Fibroblast of gingiva (primary cell): ENCODE results near the gene ABCA1.
"Not testable (repeated sequence)": the region's sequence is repeated elsewhere in the genome, so short reads cannot be mapped to it uniquely, and the experiment has no call there.

Experiments used
- DNase-seq: peaks from one replicate; pipeline ENCODE4 v3.0.0-alpha.2; 2011; ENCODE audit warnings: low read depth

ABCA1 gene

DNA sequence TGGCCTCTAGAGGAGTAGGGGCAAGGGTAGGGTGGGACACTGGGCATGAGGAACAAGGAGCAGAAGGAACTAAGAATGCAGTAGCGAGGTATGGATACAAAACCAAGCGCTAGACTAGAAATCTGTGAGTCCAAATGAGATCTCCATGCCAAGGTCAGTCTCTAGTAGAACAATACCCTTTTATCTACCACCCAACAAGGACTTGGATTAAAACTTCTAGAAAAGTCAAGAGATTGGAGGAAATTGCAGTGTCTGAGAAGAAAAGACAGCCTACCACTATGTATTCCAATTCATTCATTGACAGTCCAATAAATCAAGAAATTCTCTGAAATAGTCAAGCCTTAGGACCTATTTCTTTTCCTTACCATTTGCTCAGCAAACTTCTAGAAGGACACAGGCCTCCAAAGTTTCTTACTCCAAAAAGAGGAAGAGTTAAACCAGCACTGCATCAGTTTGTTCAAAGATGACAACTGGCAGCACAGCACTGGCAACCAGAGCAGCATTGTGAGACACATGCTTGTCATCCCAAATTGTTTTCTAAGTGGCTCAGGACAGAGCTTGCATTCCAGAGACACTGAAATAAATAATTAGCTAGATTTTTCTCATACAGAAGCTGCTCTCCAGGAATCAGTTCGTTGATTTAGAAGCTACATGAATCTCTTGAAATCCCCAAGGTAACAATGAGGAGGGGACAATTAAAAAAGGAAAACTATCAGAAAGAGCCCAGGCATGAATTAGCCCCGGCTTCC lies 22.6 kb downstream of the ABCA1 start:
- no peak for DNase-seq

DNA sequence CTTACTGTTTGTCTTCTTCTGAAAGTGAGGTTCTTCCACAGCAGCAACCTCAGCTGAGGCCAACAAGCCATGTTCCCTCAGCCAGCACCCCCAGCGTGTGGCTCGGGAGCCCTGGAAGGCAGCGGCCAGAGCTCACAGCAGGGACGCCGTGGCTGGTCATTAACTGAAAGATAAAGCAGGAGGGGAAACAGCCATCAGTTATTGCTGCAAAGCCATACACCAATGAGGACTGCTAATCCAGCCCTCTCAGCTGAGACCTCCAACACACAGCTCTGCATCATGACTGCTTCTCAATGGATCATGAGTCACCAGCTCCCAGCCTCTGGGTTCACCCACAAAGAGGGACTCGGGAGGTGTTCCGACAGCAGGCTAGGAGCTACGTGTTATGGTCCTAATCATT lies 24.3 kb downstream of the ABCA1 start:
- DNase-seq = no peak

DNA sequence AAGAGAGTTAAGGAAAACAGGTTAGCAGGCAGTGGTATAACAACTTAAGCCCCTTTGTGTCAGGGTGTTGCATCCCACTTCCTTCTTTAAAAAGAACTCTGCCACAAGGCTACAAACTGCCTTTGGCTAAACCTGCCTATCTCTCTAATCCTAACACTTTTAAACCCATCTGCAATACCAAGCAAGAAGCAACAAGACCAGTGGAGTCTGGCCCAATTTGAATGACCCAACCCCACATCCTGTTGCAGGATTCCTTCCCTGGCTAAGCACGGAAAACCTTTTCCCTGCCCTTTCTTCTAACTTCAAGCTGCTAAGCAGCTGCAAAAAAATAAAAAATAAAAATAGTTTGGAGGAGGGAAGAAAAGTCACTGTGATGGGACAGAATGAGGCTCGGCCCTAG lies 27.1 kb downstream of the ABCA1 start:
- DNase-seq = no peak

DNA sequence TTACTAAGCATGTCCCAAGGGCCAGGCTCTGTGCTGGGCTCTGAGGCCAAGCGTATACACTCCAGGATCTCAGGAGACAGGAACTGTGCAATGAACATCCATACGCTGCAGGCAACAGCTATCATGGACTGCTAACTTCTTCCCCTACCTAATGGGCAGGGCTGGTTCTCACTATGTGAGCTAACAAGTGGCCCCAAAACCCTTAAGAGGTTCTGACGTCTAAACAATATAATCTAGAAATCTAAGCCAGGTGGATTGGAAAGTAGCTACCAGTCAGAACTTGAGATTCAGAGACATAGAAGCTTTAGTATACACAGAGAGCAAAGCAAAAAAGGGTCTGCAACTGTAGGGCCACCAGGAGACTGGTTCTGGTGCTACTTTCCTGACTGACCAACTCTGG lies 27.6 kb downstream of the ABCA1 start:
- DNase-seq = no peak

DNA sequence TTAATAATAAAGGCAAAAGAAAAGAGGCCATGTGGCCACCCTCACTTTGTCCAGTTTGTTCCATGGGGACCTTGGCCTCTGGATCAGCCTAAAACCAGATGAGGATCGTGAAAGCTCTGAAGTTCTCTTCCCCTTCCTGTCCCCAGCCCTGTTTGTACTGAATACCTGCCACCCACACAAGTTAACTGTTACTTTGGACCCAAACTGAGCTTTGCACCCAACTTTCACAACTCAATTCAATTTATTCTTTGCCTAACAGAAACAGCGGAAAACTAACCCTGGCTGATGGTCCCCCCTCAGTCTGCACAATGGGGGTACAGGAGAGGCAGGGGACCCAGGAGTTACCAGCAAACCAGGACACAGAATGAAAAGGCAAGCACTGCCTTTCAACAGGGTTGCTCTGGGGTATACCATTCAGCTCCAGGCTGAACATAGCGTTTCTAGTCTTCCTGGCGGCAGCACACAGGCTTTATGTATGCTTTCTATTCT lies 28.2 kb downstream of the ABCA1 start:
- DNase-seq = no peak

DNA sequence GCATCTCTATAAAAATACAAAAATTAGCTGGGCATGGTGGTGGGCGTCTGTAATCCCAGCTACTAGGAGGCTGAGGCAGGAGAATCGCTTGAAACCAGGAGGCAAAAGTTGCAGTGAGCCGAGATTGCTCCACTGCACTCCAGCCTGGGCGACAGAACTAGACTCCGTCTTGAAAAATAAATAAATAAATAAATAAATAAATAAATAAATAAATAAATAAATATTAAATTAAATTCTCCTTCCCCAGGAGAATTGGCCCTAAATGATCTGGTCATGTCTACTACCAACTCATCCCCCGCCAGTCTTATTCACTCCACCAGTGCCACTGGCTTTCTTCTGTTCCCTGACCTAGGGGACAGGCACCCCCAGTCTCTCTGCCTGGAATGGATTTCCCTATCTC lies 29.6 kb downstream of the ABCA1 start:
- not testable (repeated sequence) for DNase-seq

DNA sequence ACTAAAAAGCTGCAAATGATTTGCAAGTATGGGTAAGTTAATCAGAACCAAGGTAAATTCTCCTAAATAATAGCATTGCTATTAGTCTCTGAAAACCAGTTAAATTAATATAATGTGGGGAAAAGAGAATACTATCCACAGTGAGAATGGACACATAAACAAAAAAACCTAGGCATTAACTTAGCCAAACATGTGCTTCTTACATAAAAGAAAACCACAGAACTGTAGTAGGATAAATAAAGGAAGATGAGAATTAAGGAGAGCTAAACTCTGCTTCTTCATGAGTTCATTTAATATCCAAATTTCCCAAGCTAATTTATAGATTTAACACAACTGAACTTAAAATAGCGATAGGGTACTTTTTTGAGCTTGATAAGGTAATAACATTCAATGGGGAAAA lies 31.8 kb downstream of the ABCA1 start:
- DNase-seq = no peak

DNA sequence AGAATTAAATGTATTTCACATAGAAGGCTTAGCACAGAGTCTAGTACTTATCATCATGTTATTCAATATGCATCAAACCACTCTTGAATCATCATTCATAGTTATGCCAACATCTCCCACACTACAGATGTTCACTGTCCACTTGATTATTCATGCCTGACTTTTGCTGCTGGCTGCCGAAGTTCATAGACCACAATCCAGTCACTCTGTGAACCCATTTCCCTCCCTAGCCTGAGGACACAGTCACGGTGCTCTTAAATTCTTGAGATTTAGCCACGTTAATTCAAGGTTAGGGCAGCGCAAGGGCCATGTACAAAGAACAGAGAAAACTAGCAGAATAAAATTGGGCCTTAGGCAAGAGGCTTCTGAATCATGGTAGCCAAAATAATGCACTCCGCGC lies 32.4 kb downstream of the ABCA1 start:
- peak; percentile 65 for DNase-seq

DNA sequence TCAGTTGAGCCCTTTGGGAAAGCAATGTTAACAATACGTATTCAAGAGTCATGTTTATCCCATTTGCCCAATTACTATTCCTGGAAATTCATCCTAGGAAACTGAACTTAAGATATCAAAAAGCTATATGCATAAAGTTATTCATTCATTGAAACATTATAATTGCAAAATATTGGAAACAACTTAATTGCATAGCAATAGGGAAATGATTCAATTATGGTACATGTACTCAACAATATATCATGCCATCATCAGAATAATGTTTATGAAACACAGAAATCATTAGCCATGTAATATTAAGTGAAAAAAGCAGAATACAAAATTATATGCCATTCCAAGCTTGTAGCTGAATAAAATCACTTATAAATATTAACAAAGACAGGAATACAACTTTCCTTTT lies 35.3 kb downstream of the ABCA1 start:
- DNase-seq = no peak

DNA sequence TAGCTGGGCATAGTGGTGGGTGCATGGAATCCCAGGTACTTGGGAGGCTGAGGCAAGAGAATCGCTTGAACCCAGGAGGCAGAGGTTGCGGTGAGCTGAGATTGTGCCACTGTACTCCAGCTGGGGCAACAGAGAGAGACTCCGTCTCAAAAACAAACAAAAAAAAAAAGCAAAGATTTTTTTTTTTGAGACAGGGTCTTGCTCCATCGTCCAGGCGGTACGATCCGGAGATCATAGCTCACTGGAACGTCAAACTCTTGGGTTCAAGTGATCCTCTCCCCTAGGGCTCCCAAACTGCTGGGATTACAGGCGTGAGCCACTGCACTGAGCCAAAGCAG lies 37.6 kb downstream of the ABCA1 start:
- DNase-seq = no peak

DNA sequence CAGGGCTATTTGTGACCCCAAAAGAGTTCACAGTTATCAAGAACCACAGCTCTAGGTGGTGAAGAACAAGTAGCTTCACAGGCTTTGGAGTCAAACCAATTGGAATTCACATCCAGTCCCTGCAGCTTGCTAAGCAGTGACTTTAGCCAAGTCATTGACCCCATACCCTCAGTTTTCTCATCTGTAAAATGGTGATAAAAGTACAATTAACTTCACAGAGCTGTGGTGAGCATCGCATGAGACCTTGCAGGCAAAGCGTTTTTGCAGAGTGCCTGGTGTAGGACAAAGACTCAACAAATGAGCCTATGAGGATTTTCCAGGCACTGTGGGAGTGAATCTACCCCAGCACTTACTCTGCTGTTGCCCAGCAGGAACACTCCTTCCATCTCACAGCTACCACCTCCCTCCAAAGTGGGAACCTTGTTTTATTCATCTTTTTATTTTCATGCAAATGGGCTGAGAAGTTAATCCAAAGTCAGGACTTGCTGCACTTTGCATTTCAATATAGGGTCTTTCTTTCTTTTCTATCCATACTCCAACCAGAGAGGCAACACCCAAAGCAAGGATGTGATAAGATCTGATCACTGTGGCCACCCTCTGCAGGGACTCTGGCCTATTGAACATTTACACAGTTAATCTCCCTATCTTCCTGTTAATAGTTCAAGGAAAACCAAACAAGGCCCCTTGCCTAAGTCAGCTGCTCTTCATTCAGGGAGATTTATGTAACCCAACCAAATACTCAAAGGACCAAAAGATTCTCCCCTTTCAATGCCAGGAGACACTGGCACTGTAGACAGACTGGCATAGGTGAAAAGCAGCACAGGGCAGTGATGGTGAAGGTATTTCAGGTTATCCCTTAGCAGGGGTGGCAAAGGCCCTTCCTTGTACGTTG lies 41.9 kb downstream of the ABCA1 start:
- DNase-seq = no peak

DNA sequence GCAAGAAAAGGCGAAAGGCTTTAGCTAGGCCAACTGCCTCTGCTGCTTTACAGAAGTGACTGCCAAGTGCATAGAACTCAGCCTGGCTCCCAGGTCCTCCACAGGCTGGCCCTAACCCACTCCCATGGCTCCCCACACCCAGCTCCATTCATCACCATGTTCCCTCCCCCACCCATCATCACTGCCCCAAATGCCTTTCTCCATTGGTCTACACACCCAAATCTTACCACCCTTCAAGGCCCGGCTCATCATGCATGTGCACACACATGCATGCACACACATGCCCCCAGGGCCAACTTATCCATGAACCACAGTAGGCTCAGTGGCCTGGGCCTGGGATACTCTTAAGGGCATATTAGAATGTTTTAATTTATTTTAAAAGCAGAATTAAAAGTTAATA lies 44.8 kb downstream of the ABCA1 start:
- DNase-seq = no peak

DNA sequence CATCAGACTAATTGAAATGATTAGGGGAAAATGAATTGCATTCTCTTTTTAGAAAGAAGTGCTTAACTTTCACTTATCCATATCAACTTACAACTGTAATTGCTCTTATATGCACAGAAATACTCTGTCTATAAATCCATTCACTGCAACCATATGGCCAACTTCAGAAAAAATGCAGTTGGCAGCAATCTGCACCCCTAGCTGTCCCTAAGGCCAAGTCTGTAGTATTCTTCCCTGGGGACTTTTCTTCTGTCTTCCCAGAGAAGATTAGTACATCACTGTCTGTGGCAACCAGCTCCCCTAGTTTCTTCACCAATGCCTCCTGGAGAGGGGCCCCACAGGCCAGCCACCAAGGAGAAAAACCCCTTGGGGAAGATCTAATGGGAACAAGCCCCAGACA lies 45.4 kb downstream of the ABCA1 start:
- peak; percentile 75 for DNase-seq

DNA sequence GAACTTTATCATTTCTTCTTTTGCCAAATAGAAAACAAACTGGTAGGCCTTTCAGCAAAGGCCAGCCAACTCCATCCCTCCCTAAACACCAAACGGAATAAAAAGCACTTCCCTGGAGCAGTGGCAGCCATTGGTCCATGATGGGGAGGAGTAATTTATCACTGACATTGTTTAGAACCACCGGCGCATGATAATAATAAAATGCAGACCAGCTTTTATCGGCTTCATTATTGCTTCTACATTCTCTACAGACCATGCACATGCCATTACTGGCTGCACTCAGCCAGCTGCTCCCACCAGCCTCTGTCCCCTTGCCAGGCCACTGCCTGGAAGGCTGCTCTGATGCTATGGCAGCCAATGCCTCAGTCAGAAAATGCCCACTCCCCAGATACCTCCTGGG lies 45.9 kb downstream of the ABCA1 start:
- DNase-seq = no peak

DNA sequence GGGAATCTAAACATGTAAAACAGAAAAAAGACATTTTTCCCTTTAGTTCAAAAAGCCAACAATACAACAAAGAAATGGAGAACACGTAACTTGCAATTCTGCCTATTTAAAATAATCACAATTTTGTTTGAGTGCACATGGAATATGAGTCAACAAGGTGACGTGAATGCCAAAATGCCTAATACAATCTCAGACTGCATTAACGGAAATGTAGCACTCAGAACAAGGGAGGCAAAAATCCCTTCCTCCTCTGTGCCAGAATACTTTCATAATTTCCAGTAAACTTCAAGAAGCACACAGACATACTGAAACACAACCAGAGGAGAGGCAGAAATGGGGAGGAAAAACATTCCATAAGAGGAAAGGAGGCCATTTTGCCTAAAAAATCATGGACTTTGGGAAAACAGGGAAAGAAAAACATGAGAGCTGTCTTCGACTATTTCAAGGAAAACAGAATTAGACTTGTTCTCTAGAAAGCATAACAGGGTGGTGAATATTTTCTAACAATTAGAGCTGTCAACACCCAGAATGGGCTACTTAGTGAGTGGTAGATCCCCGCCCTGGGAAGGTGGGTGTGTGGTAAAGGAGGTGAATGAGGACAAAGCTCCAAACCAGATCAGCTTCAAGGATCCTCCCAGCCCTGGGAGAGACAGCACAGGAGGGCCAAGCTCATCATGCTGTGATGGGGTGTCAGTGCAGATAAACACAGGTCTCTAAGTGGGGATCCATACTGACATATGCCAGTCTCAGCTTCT lies 48.2 kb downstream of the ABCA1 start:
- peak; percentile 84 for DNase-seq

DNA sequence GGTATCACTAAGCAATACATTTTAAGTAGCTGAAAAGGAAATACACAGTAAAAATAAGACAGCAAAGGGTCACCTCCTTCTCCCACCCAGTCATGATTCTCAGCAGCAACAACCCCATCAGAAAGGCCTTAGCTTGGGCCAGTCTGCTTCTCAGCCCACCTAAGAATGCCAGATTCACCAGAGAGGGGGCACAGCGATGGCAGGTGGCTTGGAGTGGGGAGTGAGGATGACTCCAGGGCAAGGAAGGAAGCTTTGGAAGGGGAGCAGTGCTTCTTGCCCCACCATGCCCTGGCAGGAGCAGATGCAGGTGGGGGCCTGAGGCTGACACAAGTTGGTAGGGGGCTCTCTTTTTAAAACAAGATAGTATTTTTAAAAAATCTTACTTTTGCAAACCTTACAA lies 51.4 kb downstream of the ABCA1 start:
- DNase-seq = no peak

DNA sequence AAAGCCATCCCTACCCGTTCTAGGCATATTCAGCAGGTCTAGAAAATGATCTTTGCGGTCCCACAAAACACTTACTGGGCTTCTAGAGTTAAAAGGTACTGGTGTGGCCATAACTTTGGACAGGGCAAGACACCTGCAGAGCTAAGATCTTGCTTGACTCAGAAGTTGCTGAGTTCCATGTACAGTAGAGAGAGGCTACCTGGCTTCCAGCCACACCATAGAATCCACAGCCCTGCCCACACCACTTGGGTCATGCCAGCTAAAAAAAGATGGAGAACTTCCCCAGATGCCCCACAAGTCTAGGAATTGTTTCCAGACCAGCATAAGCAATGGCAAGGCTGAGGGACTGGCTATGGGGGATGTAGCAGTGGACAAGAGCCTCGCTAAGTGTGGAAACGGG lies 52.1 kb downstream of the ABCA1 start:
- DNase-seq = no peak

DNA sequence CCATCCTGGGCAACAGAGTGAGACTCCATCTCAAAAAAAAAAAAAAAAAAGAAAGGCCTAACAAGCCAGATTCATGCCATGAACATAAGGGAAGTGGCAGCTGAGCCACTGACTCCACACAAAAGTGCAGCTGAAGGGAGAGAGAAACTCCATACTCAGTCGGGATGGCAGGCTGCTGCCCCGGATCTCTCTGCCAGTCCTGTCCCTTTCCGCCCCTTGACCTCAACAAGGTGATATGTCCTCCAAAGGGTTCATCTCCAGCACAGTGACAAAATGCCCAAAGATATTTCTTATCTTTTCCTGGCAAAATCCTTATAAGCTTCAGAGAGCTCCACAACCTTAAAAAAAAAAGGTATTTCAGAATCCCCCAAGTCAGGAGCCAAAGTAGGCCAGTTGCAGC lies 52.6 kb downstream of the ABCA1 start:
- no peak for DNase-seq

DNA sequence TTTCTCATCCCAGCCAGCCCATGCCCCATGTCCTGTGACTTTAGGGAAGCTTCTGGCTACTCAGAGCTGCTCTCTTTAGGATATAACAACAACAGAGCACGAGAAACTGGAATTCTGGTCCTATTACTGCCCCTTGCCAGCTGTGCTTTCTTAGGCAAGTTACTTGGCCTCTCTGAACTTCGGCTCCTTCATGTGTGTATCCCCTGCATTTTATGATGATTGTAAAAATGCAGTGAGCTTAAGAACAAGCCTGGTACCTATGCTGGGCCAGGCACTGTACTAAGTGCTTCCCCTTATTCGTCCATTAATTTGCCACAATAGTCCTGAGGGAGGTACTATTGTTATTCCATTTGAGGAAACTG lies 54.5 kb downstream of the ABCA1 start:
- no peak for DNase-seq

DNA sequence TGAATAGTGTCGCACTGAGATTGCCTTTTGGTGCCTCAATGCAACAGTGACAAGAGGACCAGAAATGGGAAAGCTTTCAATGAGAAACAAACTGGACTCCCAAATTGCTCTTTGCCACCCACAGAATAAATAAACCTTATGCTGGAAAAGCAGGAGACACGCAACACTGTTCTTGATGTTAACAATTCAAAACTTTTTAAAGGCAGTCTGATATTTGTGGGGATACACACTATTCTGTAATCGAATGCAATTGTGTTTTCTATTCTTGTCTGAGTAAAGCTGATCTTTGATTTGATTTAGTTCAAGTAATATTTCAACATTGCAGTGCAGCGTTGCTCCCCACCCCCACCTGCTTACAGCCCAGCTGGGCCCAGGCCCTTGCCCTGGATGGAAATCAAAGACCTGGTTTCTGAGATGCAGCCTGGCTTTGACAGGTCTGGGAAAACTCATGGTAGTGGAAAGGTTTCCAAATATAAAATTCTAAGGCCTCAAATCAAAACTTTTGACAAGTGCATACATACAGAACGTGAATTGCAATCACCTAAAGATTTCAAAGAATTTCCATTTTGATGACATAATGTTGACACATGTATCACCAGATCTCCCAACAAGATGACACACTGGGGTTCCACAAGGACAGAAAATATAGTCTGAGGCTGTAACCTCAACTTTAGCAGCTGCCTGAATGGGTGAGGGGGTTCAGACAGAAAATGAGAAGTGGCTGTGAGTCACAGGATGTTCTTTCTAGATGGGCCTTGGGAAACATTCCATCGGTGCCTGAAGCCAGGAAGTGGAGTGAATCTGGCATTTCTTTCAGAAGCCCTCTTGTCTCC lies 55.1 kb downstream of the ABCA1 start:
- DNase-seq = peak; percentile 64

DNA sequence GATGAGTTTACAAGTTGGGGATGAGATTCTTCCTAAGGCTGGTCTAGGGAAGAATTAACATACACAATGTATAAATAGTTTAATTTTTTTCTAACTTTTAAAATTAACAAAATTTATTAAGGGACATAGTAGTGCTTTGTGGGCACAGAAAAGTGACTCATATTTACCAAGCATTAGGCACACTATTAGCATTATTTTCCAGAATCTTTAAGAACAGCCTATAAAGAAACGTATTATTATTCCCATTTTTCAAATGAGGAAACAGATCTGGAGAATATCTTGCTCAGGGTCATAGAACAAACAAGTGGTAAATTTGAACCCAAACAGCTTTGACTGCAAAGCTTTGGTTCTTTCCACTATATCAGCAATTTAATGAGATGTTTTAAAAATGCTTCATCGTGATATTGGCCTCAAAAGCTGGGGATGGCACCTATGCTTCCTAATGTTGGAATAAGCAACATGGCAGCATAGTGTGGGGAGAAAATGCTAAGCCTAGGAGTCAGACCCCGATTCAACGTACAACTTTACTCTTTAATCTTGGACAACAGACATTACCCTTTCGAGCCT lies 55.9 kb downstream of the ABCA1 start:
- no peak for DNase-seq

DNA sequence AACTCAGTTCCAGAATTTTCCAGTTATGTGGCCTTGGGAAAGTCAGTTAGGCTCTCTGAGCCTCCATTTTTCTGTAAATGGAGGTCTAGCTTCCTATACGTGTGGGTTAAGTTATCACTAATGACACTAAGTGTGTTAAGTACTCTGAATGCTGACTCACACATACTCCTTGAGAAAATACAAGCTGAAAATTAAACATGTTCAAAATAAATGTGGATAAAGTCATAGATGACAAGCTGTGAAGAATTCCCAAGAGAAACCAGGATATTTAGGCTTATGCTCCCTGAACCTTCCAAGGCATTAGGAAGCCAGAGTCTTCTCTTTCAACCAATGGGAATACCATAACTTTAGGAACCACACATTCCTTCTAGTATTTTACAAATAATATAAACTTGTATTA lies 58.1 kb downstream of the ABCA1 start:
- DNase-seq = no peak
